GM18505 (cell line): ENCODE data around the gene RIF1.
"Not testable (repeated sequence)": the region's sequence is repeated elsewhere in the genome, so short reads cannot be mapped to it uniquely, and the experiment has no call there.

Experiments
- ATAC-seq: cut with Tn5 transposase; IDR thresholded peaks from one replicate; pipeline ENCODE4 v1.9.1; 2021; ENCODE audit not compliant: unreplicated experiment
- POLR2A ChIP-seq: IDR thresholded peaks from 4 replicates; pipeline ENCODE4 v1.6.1; 2011; ENCODE audit warnings: borderline replicate concordance; ENCODE audit not compliant: insufficient read depth, insufficient read length; ENCODE audit errors: extremely low read depth

The RIF1 gene

DNA sequence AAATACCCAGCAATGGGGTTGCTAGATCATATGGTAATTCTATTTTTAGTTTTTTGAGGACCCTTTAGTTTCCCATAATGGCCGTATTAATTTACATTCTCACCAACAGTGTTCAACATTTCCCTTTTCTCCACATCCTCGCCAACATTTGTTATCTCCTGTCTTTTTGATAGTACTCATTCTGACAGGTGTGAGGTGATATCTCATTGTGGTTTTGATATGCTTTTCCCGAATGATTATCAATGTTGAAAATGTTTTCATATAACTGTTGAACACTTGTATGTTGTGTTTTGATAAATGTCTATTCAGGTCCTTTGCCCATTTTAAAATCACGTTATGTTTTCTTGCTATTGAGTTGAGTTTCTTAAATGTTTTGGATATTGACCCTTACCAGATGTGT, 5.8 kb upstream of the RIF1 start:
- TF ChIP-seq POLR2A, result no peak
- ATAC-seq, result no peak

DNA sequence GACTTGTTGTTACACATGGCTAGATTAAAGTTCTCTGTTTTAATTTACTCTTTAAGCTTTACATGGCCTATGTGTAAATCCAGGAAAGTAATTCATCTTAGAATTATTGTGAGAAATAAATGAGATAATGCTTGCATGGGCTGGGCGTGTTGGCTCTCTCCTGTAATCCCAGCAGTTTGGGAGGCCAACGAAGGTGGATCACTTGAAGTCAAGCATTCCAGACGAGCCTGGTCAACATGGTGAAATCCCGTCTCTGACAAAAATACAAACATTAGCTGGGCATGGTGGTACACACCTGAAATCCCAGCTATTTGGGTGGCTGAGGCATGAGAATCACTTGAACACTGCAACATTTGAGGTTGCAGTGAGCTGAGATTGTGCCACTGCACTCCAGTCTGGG, 4.3 kb upstream of the RIF1 start:
- TF ChIP-seq POLR2A, result no peak
- ATAC-seq, result no peak

DNA sequence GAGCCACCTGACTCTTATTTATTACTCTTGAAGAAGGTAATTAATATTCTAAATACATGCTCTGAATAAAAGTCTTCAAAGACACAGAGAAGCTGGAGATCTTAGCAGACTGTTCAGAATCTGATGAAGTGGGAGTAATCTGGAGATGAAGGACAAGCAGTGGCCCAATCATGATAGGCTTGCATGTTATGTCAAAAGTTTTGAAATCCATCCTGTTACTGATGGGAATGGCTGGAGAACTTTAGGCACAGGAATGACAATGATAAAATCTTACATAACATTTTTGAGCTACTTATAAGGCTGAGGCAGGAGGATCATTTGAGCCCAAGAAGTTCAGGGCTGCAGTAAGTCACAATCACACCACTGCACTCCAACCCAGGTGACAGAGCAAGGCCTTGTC, 2.4 kb upstream of the RIF1 start:
- no peak for ATAC-seq
- no peak for TF ChIP-seq POLR2A

DNA sequence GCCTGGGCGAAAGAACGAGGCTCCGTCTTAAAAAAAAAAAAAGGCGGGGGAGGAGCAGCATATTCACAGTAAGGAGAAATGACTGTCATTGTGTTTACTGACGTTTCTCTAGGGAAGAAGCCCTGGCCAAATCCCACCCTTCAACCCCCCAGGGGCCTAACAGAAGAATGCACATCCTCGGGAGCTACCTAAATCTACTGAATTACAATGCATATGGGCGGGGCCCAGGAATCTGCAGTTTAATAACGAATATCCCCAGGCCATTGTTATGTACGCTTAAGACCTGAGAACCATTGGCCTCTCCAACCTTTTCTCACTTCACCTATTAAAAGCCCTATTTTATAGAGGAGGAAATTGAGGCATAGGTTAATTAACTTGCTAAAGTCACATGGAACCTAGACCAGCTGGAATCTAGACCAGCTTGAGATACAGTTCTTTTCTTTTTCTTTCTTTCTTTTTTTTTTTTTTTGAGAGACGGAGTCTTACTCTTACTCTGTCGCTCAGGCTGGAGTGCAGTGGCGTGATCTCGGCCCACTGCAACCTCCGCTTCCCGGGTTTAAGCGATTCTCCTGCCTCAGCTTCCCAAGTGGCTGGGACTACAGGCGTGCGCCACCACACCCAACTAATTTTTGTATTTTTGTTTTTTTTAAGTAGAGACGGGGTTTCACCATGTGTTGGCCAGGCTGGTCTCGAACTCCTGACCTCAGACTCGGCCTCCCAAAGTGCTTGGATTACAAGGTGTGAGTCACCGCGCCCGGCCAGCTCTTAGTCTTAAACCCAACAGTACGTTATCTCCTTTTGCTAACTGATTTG, 708 bp upstream of the RIF1 start:
- no peak for TF ChIP-seq POLR2A
- no peak for ATAC-seq

DNA sequence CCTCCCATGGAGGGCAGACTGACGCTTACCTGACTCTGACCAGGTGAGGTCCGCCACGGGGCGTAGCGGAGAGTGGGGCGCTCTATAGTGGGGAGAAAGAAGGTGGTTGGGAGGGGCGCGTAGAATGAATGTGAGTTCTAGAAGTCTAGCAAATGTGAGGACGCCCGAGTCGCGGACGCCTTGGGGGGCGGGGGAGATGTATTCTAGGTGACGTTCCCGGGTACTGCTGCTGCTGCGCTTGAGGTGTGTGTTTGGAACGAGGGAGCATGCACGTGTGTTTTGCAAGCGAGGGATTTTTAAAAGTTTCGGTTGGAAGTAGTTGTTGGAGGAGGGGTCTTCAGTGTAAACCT, 758 bp downstream of the RIF1 start:
- peak; percentile 42 for ATAC-seq

DNA sequence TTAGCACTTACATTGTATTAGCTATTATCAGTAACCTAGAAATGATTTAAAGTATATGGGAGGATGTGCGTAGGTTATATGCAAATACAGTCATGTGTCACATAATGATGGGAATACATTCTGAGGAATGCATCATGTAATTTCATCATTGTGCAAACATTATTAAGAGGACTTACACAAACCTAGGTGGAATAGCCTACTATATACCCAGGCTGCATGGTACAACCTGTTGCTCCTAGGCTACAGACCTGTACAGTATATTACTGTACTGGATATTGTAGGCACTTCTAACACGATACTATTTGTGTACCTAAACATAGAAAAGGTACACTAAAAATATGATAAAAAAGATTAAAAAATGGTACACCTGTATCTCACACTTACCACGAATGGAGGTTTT, 7.9 kb downstream of the RIF1 start:
- no peak for ATAC-seq
- no peak for TF ChIP-seq POLR2A

More for the DNA sequence above, 758 bp downstream of the RIF1 start:
- no peak for TF ChIP-seq POLR2A

DNA sequence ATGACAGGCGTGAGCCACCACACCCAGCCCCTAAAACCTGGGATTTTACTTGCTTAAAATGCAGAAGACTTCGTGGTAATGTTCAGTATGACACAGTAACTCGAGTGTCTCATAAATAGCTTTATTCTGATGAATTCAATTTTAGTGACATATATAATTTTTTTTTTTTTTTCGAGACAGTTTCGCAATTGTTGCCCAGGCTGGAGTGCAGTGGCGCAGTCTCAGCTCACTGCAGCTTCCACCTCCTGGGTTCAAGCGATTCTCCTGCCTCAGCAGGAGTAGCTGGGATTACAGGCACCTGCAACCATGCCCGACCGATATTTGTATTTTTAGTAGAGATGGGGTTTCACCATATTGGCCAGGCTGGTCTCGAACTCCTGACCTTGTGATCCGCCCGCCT, 12.0 kb downstream of the RIF1 start:
- ATAC-seq, result not testable (repeated sequence)

DNA sequence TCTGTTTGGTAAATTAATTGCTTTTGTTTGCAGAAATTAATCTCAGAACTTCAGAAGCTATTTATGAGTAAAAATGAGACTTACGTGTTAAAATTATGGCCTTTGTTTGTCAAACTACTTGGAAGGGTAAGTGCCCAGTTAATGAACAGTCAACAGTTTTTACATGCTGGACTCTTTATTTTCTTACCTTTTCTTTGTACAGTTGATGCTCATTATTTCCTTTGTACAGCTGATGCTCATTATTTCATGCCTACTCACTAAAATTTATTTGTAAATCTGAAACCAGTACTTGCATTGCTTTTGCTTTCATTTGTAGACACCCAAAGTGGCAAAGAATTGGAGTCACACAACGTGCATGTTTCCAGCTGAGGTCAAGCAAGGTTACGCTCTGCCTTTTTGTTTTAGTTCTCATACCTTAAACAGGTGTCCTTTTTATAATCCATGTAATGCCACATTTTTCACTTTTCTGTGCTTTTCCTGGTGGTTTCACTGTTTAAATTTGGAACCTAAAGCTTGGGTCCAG, 13.3 kb downstream of the RIF1 start:
- TF ChIP-seq POLR2A, result no peak
- ATAC-seq, result peak; percentile 65

DNA sequence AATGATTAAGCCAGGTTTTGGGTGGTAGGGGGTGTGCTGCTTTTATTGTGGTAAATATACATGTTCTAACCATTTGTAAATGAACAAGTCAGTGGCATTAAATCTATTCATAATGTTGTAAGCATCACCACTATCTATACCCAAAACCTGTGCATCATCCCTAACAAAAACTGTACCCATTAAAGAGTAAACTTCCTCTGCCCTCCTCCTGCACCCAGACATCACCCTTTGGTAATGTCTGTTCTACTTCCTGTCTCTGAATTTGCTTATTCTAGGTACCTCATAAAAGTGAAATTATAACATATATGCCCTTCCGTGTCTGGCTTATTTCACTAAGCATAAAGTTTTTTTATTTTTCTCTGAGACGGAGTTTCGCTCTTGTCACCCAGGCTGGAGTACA, 14.1 kb downstream of the RIF1 start:
- TF ChIP-seq POLR2A, result no peak
- no peak for ATAC-seq

DNA sequence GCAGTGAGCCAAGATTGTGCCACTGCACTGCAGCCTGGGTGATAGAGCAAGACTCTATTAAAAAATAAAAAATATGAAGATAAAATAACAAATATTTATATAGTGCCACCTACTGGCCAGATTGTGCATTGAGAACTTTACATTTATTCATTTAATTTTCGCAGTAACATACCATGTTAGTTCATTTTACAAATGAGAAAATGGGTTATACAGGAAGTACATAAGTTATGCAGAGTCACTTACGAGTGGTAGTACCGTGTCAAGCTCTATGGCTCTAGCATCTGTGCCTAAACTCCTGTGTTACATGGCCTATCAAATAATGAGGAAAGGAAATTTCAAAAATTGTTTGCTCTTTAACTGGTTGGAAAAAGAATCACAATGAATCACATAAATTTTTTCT, 27.9 kb downstream of the RIF1 start:
- TF ChIP-seq POLR2A, result no peak
- no peak for ATAC-seq

DNA sequence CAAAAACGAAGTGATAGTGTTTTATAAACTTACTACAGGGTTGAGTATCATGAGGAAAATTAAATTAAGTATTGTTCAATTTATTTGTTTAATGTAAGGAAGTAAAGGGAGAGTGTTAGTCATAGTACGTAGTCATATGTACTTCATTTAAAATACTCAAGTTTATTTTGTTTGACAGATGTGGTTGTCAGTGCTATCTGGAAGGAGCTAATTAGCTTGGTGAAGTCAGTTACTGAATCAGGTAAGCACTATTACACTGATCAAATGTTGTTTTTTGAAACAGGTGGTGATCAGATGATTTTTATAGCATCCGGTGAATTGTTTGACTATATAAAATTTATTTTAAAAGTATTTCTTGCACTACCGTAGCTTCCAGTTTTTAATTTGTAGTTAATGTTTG, 28.8 kb downstream of the RIF1 start:
- TF ChIP-seq POLR2A, result no peak
- ATAC-seq, result no peak

DNA sequence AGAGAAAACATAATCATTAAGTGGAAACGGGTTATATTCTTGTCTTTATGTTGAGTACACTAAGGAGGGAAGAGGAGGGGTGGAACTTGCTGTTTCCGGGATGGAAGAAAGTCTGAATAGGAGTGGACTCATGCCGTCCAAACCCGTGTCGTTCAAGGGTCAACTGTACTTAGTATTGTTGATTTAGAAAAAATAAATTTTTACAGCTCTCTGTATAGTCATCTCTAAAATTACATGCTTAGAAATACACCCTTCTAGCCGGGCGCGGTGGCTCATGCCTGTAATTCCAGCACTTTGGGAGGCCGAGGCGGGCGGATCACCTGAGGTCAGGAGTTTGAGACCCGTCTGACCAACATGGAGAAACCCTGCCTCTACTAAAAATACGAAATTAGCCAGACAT, 29.4 kb downstream of the RIF1 start:
- TF ChIP-seq POLR2A, result no peak
- ATAC-seq, result no peak

DNA sequence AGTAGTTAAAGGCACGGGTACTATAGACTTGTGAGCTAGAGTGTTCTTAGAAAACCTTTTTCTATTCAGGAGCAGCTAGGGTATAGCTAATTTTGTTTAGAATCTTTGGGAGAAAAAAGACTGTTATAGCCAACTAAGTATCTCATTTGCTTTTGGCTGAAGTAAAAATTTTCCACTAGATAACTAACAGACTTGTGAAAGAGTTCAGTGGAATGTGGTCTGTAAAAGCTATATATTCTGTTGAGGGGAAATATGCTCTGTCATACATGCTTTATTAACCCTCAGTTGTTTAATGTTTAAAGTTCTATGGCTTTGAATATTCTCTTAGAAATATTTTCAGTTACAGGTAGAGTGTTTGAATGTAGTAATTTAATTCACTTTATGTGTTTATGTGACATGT, 49.7 kb downstream of the RIF1 start:
- ATAC-seq, result no peak
- TF ChIP-seq POLR2A, result no peak

DNA sequence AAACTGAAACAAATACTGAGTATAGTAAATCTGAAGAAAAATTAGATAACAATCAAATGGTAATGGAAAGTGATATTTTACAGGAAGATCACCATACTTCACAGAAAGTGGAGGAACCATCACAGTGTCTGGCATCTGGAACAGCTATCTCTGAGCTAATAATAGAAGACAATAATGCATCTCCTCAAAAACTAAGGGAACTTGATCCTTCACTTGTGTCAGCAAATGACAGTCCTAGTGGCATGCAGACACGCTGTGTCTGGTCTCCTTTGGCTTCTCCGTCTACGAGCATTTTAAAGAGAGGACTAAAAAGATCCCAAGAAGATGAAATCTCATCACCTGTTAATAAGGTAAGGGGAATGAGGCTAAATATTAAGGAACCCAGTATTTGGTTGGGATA, 56.1 kb downstream of the RIF1 start:
- no peak for ATAC-seq
- TF ChIP-seq POLR2A, result no peak

DNA sequence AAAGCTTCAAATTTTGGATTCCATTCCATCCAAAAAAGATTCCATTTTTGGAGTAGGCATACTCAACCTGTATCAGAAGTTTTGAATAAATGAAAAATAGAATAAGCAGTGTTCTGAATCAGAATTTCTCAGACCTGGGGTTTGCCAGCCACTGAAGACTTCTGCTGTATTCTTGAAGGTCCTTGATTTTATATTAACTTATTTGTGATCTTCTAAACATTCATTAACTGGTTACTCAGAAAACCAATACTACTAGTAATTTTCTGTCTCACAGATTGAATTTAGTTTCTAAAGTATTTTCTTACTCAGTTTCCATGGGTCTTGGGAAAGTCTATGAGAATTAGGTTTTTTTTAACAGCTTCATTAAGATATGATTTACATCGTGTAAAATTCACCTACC, 60.9 kb downstream of the RIF1 start:
- TF ChIP-seq POLR2A, result no peak
- no peak for ATAC-seq

DNA sequence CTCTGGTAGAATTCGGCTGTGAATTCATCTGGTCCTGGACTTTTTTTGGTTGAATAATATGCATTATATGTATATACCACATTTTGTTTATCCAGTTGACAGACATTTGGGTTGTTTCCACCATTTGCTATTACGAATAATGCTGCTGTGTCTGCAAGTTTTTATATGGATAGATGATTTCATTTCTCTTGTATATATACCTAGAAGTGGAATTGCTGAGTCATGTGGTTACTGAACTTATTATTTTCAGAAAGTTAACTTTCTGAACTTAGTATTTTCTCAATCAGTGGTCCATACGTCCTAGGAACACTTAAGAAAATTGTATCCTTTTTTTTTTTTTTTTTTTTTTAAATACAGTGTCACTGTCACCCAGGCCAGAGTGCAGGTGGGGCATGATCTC, 63.3 kb downstream of the RIF1 start:
- no peak for ATAC-seq
- TF ChIP-seq POLR2A, result no peak

DNA sequence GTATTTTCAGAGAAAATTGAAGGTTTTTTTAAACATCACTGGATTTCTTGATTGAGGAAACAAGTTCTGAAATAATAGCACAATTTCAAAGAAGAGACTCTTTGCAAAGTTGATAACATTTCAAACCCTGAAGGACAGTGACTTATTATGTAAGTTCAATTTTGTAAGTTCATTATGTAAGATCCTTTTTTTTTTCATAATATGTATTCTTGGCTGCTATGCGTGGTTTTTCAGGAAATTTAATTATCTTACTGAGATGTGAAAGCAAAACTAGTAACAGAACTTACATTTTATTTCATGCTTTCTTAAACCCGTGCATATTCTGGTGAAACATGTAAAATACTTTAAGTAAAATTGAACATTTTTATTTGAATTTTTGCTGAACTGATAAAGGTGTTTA, 65.4 kb downstream of the RIF1 start:
- no peak for TF ChIP-seq POLR2A
- ATAC-seq, result no peak
